HEK293T (cell line): Measurements from ENCODE around the gene DEPDC1B.
A peak's percentile ranks its signal among the peaks of the same experiment; 100 is the strongest.

Experiments used
- CTCF ChIA-PET: fragments of 350-600 bp; formaldehyde crosslinking; extraction: SDS; loops from one replicate; lab custom pipeline; 2021; ENCODE audit warnings: antibody characterized with exemption, inconsistent platforms; lab: Yijun Ruan, JAX
- POLR2A ChIA-PET: fragments of 350-600 bp; formaldehyde crosslinking; extraction: SDS; loops from one replicate; lab custom pipeline; 2020; ENCODE audit warnings: antibody characterized with exemption, inconsistent platforms; lab: Yijun Ruan, JAX
- DNase-seq: peaks from one replicate; pipeline ENCODE4 v3.0.0; 2012; ENCODE audit warnings: mixed read lengths; ENCODE audit errors: extremely low spot score
- ARNT ChIP-seq: fragments of 450-650 bp; IDR thresholded peaks from 2 replicates; pipeline ENCODE4 v1.6.1; 2017; ENCODE audit warnings: mild to moderate bottlenecking
- BHLHE40 ChIP-seq: fragments of 450-650 bp; IDR thresholded peaks from 2 replicates; pipeline ENCODE4 v1.6.1; 2016; ENCODE audit warnings: mild to moderate bottlenecking, moderate library complexity, borderline replicate concordance
- CTBP1 ChIP-seq: fragments of 450-650 bp; IDR thresholded peaks from 2 replicates; pipeline ENCODE4 v1.6.1; 2016; ENCODE audit warnings: borderline replicate concordance
- ELF4 ChIP-seq: fragments of 450-650 bp; IDR thresholded peaks from 2 replicates; pipeline ENCODE4 v1.6.1; 2017; ENCODE audit warnings: antibody characterized with exemption
- FOXA1 ChIP-seq: fragments of 450-650 bp; IDR thresholded peaks from 2 replicates; pipeline ENCODE4 v1.6.1; 2016; ENCODE audit warnings: mild to moderate bottlenecking
- FOXK2 ChIP-seq: fragments of 450-650 bp; IDR thresholded peaks from 2 replicates; pipeline ENCODE4 v1.6.1; 2016; ENCODE audit warnings: mild to moderate bottlenecking
- FOXM1 ChIP-seq: fragments of 450-650 bp; IDR thresholded peaks from 2 replicates; pipeline ENCODE4 v1.6.1; 2017; ENCODE audit warnings: mild to moderate bottlenecking, borderline replicate concordance
- HDGF ChIP-seq: fragments of 450-650 bp; IDR thresholded peaks from 2 replicates; pipeline ENCODE4 v1.6.1; 2017; ENCODE audit warnings: antibody characterized with exemption, borderline replicate concordance
- L3MBTL2 ChIP-seq: fragments of 450-650 bp; conservative IDR thresholded peaks from 2 replicates; pipeline ENCODE4 v1.6.1; 2016; ENCODE audit warnings: mild to moderate bottlenecking
- LEF1 ChIP-seq: fragments of 450-650 bp; IDR thresholded peaks from 2 replicates; pipeline ENCODE4 v1.6.1; 2017; ENCODE audit warnings: mild to moderate bottlenecking, borderline replicate concordance
- NFRKB ChIP-seq: fragments of 450-650 bp; IDR thresholded peaks from 2 replicates; pipeline ENCODE4 v1.6.1; 2016; ENCODE audit warnings: mild to moderate bottlenecking, moderate library complexity
- SP1 ChIP-seq: fragments of 450-650 bp; IDR thresholded peaks from 2 replicates; pipeline ENCODE4 v1.6.1; 2017
- SUZ12 ChIP-seq: fragments of 450-650 bp; IDR thresholded peaks from 2 replicates; pipeline ENCODE4 v1.6.1; 2016; ENCODE audit warnings: mild to moderate bottlenecking
- TARDBP ChIP-seq: fragments of 450-650 bp; IDR thresholded peaks from 2 replicates; pipeline ENCODE4 v1.6.1; 2016
- ZNF384 ChIP-seq: fragments of 450-650 bp; IDR thresholded peaks from 2 replicates; pipeline ENCODE4 v1.6.1; 2016
- TF ChIP-seq, protein P1 (sequence below): fragments of 450-650 bp; IDR thresholded peaks from 2 replicates; pipeline ENCODE4 v1.6.1; 2016

The DEPDC1B gene

DNA sequence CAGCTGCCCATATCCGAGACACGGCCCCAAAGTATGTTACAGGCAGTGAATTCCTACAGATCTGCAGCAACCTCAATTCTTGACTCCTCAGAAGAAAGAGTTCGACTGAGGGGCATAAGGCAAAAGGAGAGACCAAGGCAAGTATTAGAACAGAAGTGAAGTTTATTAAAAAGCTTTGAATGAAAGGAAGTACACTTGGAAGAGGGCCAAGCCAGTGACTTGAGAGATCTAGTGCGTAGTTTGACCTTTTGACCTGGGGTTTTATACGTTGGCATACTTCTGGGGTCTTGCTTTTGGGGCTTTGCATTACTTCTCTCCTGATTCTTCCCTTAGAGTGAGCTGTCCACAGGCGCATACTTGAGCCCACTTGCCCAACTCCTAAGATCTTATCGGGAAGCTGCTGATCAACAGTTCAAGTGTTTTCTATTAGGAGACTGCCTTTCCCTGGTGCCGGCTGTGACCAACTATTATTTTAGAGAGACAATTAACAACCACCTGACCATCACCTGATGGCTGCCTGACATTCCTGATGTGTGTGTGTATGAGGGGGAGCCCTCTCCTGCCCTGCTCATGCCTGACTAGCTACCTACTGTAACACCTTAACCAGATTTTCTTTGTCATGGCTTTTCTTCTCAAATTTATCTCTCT, 1.5 kb upstream of the DEPDC1B start:
- no peak for DNase-seq
- TF ChIP-seq L3MBTL2 (no peak), ZNF384 (no peak), SP1 (no peak), NFRKB (no peak), ARNT (no peak), ELF4 (no peak), SUZ12 (no peak), FOXK2 (no peak), FOXA1 (no peak), BHLHE40 (no peak), TARDBP (no peak), LEF1 (no peak), HDGF (no peak), FOXM1 (no peak), CTBP1 (no peak)
- TF ChIP-seq, protein P1, sequence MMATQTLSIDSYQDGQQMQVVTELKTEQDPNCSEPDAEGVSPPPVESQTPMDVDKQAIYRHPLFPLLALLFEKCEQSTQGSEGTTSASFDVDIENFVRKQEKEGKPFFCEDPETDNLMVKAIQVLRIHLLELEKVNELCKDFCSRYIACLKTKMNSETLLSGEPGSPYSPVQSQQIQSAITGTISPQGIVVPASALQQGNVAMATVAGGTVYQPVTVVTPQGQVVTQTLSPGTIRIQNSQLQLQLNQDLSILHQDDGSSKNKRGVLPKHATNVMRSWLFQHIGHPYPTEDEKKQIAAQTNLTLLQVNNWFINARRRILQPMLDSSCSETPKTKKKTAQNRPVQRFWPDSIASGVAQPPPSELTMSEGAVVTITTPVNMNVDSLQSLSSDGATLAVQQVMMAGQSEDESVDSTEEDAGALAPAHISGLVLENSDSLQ: no peak
- ChIA-PET POLR2A (no interaction called here), CTCF (interaction anchor here (0.7 to 1.2 kb wide), 2 partner anchors 14 to 33 kb away, joined by 4 to 7 read pairs; no protein-coding TSS in a partner anchor)

DNA sequence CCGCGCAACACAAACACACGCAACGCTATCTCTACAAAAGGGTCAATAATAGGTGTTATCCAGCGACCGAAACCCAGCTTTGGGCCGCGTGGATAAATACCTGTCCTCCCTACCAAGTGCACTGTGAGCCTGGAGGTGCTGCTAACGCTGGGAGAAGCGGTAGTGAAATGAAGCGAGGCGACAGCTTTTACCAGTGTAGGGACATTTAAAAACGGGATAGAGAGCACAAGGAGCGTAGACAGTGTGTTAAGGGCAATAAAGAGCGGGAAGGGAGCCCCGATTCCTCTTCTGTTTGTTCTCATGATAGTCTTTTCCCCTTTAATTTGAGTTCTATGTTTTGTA, 421 bp upstream of the DEPDC1B start:
- ChIA-PET CTCF (interaction anchor here (0.8 to 1.1 kb wide), 5 partner anchors 12 to 260 kb away, joined by 3 to 5 read pairs (median 4); no protein-coding TSS in a partner anchor), POLR2A (interaction anchor here (0.9 to 2.1 kb wide), 11 partner anchors 9 to 296 kb away, joined by 3 to 13 read pairs (median 6); partner anchors contain the start of genes ELOVL7, ERCC8 and NDUFAF2)
- no peak for DNase-seq
- TF ChIP-seq L3MBTL2: peak; percentile 60
- TF ChIP-seq LEF1: no peak

DNA sequence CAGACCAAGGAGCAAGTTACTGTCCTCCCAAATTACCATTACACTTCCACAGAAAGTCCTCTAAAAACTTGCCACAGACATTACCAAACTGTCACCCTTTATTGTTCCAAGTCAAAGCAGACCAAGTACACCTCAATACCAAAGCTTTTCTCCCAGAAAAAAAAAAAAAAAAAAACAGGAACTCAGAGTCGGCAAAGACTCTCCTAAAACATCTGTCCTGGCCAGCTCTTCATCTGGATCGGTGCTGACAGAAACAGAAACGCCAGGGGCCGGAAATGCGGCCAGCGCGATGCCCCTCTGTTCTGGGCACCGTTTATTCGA, 718 bp downstream of the DEPDC1B start:
- TF ChIP-seq SUZ12 (no peak), FOXK2 (no peak), TARDBP (no peak), NFRKB (no peak), HDGF (no peak), FOXM1 (no peak), ZNF384 (no peak), L3MBTL2 (no peak), BHLHE40 (no peak), ARNT (no peak), FOXA1 (no peak), CTBP1 (no peak), LEF1 (no peak), ELF4 (no peak), SP1 (no peak)
- TF ChIP-seq, protein P1: no peak
- DNase-seq: no peak
- ChIA-PET CTCF (interaction anchor here (0.6 to 1.3 kb wide), 5 partner anchors 29 to 885 kb away, joined by 3 to 5 read pairs (median 4); partner anchors contain the start of gene ELOVL7), POLR2A (interaction anchor here (0.6 to 2.1 kb wide), 9 partner anchors 9 to 246 kb away, joined by 3 to 13 read pairs (median 9); partner anchors contain the start of genes ELOVL7, ERCC8 and NDUFAF2)

DNA sequence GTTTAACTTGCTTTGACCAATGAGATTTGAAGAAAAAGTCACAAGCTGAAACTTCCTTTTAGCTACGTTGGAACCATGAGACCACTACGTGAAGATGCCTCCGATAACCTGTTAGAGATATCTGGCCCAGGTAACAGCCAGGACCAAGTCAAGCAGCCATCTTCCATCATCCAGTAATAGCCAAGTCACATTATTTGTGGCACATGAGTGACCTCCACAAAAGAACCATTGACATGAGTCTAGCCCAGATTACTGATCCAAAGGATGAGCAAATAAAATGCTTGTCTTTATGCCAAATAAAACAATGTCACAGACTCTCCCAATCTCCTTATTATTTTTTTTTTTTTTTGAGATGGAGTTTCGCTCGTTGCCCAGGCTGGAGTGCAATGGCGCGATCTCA, 1.6 kb downstream of the DEPDC1B start:
- ChIA-PET CTCF (no interaction called here), POLR2A (no interaction called here)
- TF ChIP-seq SUZ12 (no peak), BHLHE40 (no peak), SP1 (no peak), FOXK2 (no peak), LEF1 (no peak), ZNF384 (no peak), TARDBP (no peak), NFRKB (no peak), FOXA1 (no peak), L3MBTL2 (no peak), CTBP1 (no peak)
- TF ChIP-seq, protein P1: no peak
- no peak for DNase-seq

DNA sequence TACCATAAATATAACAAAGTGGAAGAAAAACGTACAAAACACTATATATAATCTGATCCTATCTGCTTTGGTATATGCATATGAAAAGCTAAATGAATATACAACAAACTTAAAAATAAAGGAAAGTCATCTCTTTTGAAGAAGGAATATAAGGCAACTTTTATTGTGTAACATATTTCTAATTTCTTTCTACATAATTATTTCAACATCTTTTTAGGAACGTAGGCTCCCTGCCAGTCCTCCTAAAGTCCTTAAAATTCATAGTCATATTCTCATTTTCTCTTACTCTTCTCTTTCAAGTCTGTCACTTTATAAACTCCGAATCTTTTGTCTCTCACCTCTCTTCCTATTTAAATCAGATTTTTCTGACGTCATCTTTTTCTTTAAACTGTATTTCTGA, 9.6 kb downstream of the DEPDC1B start:
- POLR2A ChIA-PET: interaction anchor here (2.0 kb wide), 1 partner anchor 9 kb away, joined by 9 read pairs; the partner anchor contains the start of gene DEPDC1B
- CTCF ChIA-PET: no interaction called here
- no peak for TF ChIP-seq FOXK2
- no peak for TF ChIP-seq CTBP1
- no peak for TF ChIP-seq L3MBTL2
- no peak for TF ChIP-seq ELF4
- no peak for TF ChIP-seq SP1
- no peak for TF ChIP-seq HDGF
- TF ChIP-seq FOXM1: no peak
- no peak for TF ChIP-seq FOXA1
- TF ChIP-seq ARNT: no peak
- DNase-seq: no peak

DNA sequence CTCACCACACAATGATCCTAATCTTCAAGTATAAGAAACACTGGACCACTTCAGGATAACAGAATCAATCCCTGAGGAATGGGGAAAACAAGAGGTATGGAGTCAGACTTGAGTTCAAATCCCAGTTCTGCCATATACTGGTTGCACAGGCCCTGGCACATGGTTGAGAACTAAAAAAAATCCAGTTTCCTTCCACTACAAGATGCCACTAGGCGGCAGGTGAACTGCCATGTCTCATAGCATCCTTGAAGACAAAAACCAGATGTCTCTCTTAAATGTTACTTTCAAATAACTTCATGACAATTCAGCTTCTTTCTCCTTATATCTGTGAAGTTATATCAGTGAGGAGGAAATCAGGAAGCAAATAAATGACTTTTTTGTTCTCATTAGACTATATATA, 11.0 kb downstream of the DEPDC1B start:
- POLR2A ChIA-PET: interaction anchor here (2.0 kb wide), 1 partner anchor 11 kb away, joined by 13 read pairs; the partner anchor contains the start of gene DEPDC1B
- CTCF ChIA-PET: interaction anchor here (0.6 to 1.1 kb wide), 2 partner anchors 11 to 251 kb away, joined by 3 to 4 read pairs; partner anchors contain the start of gene DEPDC1B

More for the DNA sequence above, 11.0 kb downstream of the DEPDC1B start:
- TF ChIP-seq L3MBTL2 (no peak), CTBP1 (no peak), NFRKB (no peak), TARDBP (no peak), ELF4 (no peak), FOXA1 (no peak), BHLHE40 (no peak), SUZ12 (no peak), FOXM1 (no peak), ZNF384 (no peak), ARNT (no peak), SP1 (no peak), LEF1 (no peak), FOXK2 (no peak), HDGF (no peak)
- TF ChIP-seq, protein P1: no peak
- no peak for DNase-seq
